GM12878 (cell line): ENCODE data around the gene CBR3. TPM values are rescaled to one million over a fixed set of nuclear protein-coding genes. Genes with fewer than 3 reads are reported as not detected.
A peak's percentile ranks its signal among the peaks of the same experiment; 100 is the strongest.

Source experiments
- ATAC-seq: fragments of 200-7000 bp; cut with Tn5 transposase; 3 replicates; pipeline ENCODE4 v1.9.1; 2020; ENCODE audit warnings: mild to moderate bottlenecking, moderate library complexity
- BruUV-seq: library from RNA; stranded (reverse); fragments of 400-500 nt; replicated peaks from 2 replicates; lab custom pipeline; 2021; lab: Mats Ljungman, UMichigan
- CTCF ChIA-PET: fragments of 300-600 bp; sonication (Branson Sonifier 250); formaldehyde crosslinking; extraction: SDS; loops from one replicate; lab custom pipeline; 2021; ENCODE audit warnings: inconsistent platforms; lab: Yijun Ruan, JAX
- POLR2A ChIA-PET: fragments of 350-600 bp; formaldehyde crosslinking; extraction: SDS; loops from one replicate; lab custom pipeline; 2021; ENCODE audit warnings: inconsistent platforms; lab: Charles Lee
- RAD21 ChIA-PET: fragments of 300-600 bp; sonication (Branson Sonifier 250); formaldehyde crosslinking; loops from one replicate; lab custom pipeline; 2023; ENCODE audit warnings: antibody characterized with exemption; ENCODE audit not compliant: unreplicated experiment; lab: Charles Lee
- SMC1A ChIA-PET: fragments of 300-600 bp; sonication (Branson Sonifier 250); formaldehyde crosslinking; loops from one replicate; lab custom pipeline; 2023; ENCODE audit not compliant: unreplicated experiment, uncharacterized antibody; lab: Charles Lee
- DNase-seq: peaks from one replicate; pipeline ENCODE4 v3.0.0-alpha.2; 2011; ENCODE audit warnings: low read depth, low spot score
- FAIRE-seq: peaks from 3 replicates; lab custom pipeline; 2011; peaks lifted over from hg19 to GRCh38; lab: Jason Lieb, UNC
- H2AFZ ChIP-seq: 2 replicates; pipeline ENCODE4 v1.6.0; 2011; ENCODE audit warnings: low read depth, low read length, control low read depth; ENCODE audit not compliant: control insufficient read depth
- H3K27ac ChIP-seq: 2 replicates; pipeline ENCODE4 v1.5.1; 2011; ENCODE audit warnings: control low read depth; ENCODE audit not compliant: control insufficient read depth, insufficient read depth
- H3K27me3 ChIP-seq, 2 experiments: replicated peaks in 1 of 2; 2 replicates each; pipeline versions ENCODE4 v1.6.0 to v1.6.1; 2011; ENCODE audit warnings: low read length in 1 of 2; ENCODE audit not compliant: control insufficient read depth in 2 of 2, insufficient read depth in 2 of 2
- H3K36me3 ChIP-seq, 2 experiments: 2 replicates each; pipeline ENCODE4 v1.5.1; 2011; ENCODE audit warnings: low read length in 1 of 2; ENCODE audit not compliant: control insufficient read depth in 2 of 2, insufficient read depth in 2 of 2
- H3K4me1 ChIP-seq: 2 replicates; pipeline ENCODE4 v1.6.1; 2011; ENCODE audit warnings: mild to moderate bottlenecking, low read length, moderate library complexity, mixed read lengths; ENCODE audit not compliant: control insufficient read depth, insufficient read depth
- H3K4me2 ChIP-seq: 2 replicates; pipeline ENCODE4 v1.6.0; 2011; ENCODE audit warnings: control low read depth; ENCODE audit not compliant: control insufficient read depth, insufficient read depth
- H3K4me3 ChIP-seq: fragments of 200-600 bp; sonication (generic); 2 replicates; pipeline ENCODE4 v1.5.1; 2016
- H3K79me2 ChIP-seq: 2 replicates; pipeline ENCODE4 v1.6.0; 2011; ENCODE audit warnings: low read length; ENCODE audit not compliant: control insufficient read depth, insufficient read depth
- H3K9ac ChIP-seq: 2 replicates; pipeline ENCODE4 v1.8.0; 2011; ENCODE audit warnings: low read length, control low read depth, mixed read lengths; ENCODE audit not compliant: control insufficient read depth, insufficient read depth
- H3K9me3 ChIP-seq: replicated peaks from 3 replicates; pipeline ENCODE4 v1.5.1; 2011; ENCODE audit warnings: mild to moderate bottlenecking, low read length; ENCODE audit not compliant: control insufficient read depth, insufficient read depth
- H4K20me1 ChIP-seq: 2 replicates; pipeline ENCODE4 v1.6.0; 2011; ENCODE audit not compliant: control insufficient read depth, insufficient read depth
- IRF3 ChIP-seq: fragments of 450-650 bp; IDR thresholded peaks from 2 replicates; pipeline ENCODE4 v1.6.1; 2014; ENCODE audit warnings: mild to moderate bottlenecking
- NR2C2 ChIP-seq: IDR thresholded peaks from 2 replicates; pipeline ENCODE4 v1.6.1; 2011; ENCODE audit warnings: borderline replicate concordance, low read depth; ENCODE audit not compliant: control insufficient read depth, insufficient read length
- NR2F1 ChIP-seq: fragments of 450-650 bp; conservative IDR thresholded peaks from 2 replicates; pipeline ENCODE4 v1.6.1; 2017; ENCODE audit warnings: mild to moderate bottlenecking
- POLR2A ChIP-seq: IDR thresholded peaks from 2 replicates; pipeline ENCODE4 v1.6.1; 2011; ENCODE audit warnings: low read depth, mild to moderate bottlenecking, low read length
- RAD21 ChIP-seq: IDR thresholded peaks from 2 replicates; pipeline ENCODE4 v1.6.1; 2011; ENCODE audit warnings: mild to moderate bottlenecking, low read depth, low read length, moderate library complexity; ENCODE audit not compliant: insufficient read depth
- SREBF1 ChIP-seq: IDR thresholded peaks from 2 replicates; pipeline ENCODE4 v1.6.1; 2012; ENCODE audit warnings: mild to moderate bottlenecking, low read length
- YY1 ChIP-seq: IDR thresholded peaks from 2 replicates; pipeline ENCODE4 v1.6.1; 2011; ENCODE audit warnings: low read depth, mild to moderate bottlenecking, low read length
- WGBS: methylation state at CpG from one replicate; pipeline ENCODE4 v1.1.6; 2016; ENCODE audit warnings: low lambda C conversion rate; ENCODE audit not compliant: insufficient replicate concordance, insufficient coverage; ENCODE audit errors: missing lambda C conversion rate; 5-methylcytosine and 5-hydroxymethylcytosine counted together
- in situ Hi-C: fragments of 300-500 bp; cut with MboI; formaldehyde crosslinking; loops from 9 replicates; pipeline ENCODE4 v1.14.3; 2018; ENCODE audit warnings: mixed read lengths
- intact Hi-C: fragments of 100-400 bp; cut with micrococcal nuclease; formaldehyde crosslinking; loops from one replicate; pipeline ENCODE4 v1.14.2; 2022; ENCODE audit not compliant: unreplicated experiment
- polyA plus RNA-seq, 11 experiments: library from polyadenylated mRNA; depleted of rRNA in 4 of 11; unstranded in 6 of 11; stranded (reverse) in 5 of 11; fragments of >200 nt; fragmentation: Nextera tagmentation in 4 of 11; fragmentation: Illumina TruSeq in 1 of 11; extraction: Ambion mirVana in 4 of 11; extraction: Trizol in 1 of 11; gene quantifications; 1 replicate in 1 of 11; 2 replicates in 10 of 11; pipeline versions ENCODE4 v1.2.1 to v1.2.3, GENCODE V29; 2011 to 2016; ENCODE audit warnings: inconsistent platforms in 2 of 11, missing spikeins in 2 of 11, low read depth in 1 of 11
- total RNA-seq, 4 experiments: library from RNA; depleted of rRNA in 3 of 4; stranded (reverse); fragments of >200 nt in 3 of 4; fragmentation: Illumina TruSeq in 1 of 4; extraction: Trizol in 1 of 4; gene quantifications; 2 replicates each; pipeline versions ENCODE4 v1.2.1 to v1.2.3, GENCODE V29; 2013 to 2021

The CBR3 gene
- total and polyA plus RNA-seq, 10 of the 15 experiments (the other 5 are each of a cell fraction or from before 2014, with no cell fraction given) = 0.48 to 17.2 (median 11.2) TPM

GRCh38 chr21:36155603-36156338, 20.9 kb downstream of the CBR3 start:
- H3K9ac ChIP-seq = no peak overlapping the region; the same call in 1 of the 2 replicates
- no peak overlapping the region for H3K27ac ChIP-seq
- no peaks in the 10 kb centered on the region for H3K79me2 ChIP-seq
- WGBS = 24% methylated on average over 53 of the region's 53 CpGs
- FAIRE-seq (no peak), DNase-seq (no peak), ATAC-seq (no peak)
- BruUV-seq = no TSS peak
- no peaks in the 10 kb centered on the region for H3K36me3 ChIP-seq
- peak overlapping the region; percentile 64 for H3K4me3 ChIP-seq
- H4K20me1 ChIP-seq = no peaks in the 10 kb centered on the region
- CTCF ChIA-PET = interaction anchor here (1.0 to 8.9 kb wide), 4 partner anchors 14 to 175 kb away, joined by 3 to 77 read pairs (median 3); no protein-coding TSS in a partner anchor
- peaks cover 9% of the 10 kb centered on the region for H3K4me1 ChIP-seq
- no peaks in the 10 kb centered on the region for H3K9me3 ChIP-seq
- POLR2A ChIA-PET = interaction anchor here (1.0 kb wide), 1 partner anchor 164 kb away, joined by 3 read pairs; the partner anchor contains the start of gene MORC3
- TF ChIP-seq YY1 = 0 out of 2 replicates have a peak, but pooled peaks have one; percentile 10
- TF ChIP-seq POLR2A = peak; percentile 67
- TF ChIP-seq RAD21 = no peak
- no peak for TF ChIP-seq NR2F1
- TF ChIP-seq SREBF1 = no peak
- no peak for TF ChIP-seq IRF3
- no peak for TF ChIP-seq NR2C2
- peak overlapping the region; percentile 98 for H3K4me2 ChIP-seq
- intact Hi-C loops = loop anchor here (2.0 kb wide), 1 partner anchor 53 kb away; no protein-coding TSS in a partner anchor
- H3K27me3 ChIP-seq = no peaks in the 10 kb centered on the region
- H2AFZ ChIP-seq = peak overlapping the region; percentile 80
- SMC1A ChIA-PET = interaction anchor here (1.0 kb wide), 1 partner anchor 56 kb away, joined by 3 read pairs; no protein-coding TSS in a partner anchor
- RAD21 ChIA-PET = no interaction called here
- in situ Hi-C loops = no loop called here
